Gastroesophageal sphincter (tissue), 4 donors: ENCODE data around the gene P3H3. TPM values are rescaled to one million over a fixed set of nuclear protein-coding genes. Genes with fewer than 3 reads are reported as not detected.

Experiments
- ATAC-seq: fragments of 150-250 bp; one replicate; pipeline ENCODE4 v1.9.1; 2016; ENCODE audit warnings: mild to moderate bottlenecking, moderate library complexity
- H3K27ac ChIP-seq, 4 donors: fragments of 200-600 bp; sonication (generic) in 3 of 4; 1 replicate in 3 of 4; 2 replicates in 1 of 4; pipeline ENCODE4 v1.5.1; 2016 to 2019
- H3K27me3 ChIP-seq: fragments of 200-600 bp; sonication (generic); one replicate; pipeline ENCODE4 v1.5.1; 2019
- H3K36me3 ChIP-seq, 2 donors: fragments of 200-600 bp; sonication (generic); one replicate each; pipeline ENCODE4 v1.5.1; 2019; ENCODE audit warnings: control low read depth in 1 of 2
- H3K4me1 ChIP-seq, 3 donors: fragments of 200-600 bp; sonication (generic); 1 replicate in 2 of 3; 2 replicates in 1 of 3; pipeline ENCODE4 v1.5.1; 2016 to 2019; ENCODE audit warnings: control low read depth in 2 of 3
- H3K4me3 ChIP-seq, 2 donors: fragments of 200-600 bp; sonication (generic); one replicate each; pipeline ENCODE4 v1.5.1; 2019; ENCODE audit warnings: mild to moderate bottlenecking in 1 of 2, moderate library complexity in 1 of 2
- H3K9me3 ChIP-seq, 3 donors: fragments of 200-600 bp; sonication (generic); one replicate each; pipeline ENCODE4 v1.5.1; 2017 to 2019; ENCODE audit warnings: control low read depth in 2 of 3
- EP300 ChIP-seq: sonication (generic); formaldehyde crosslinking; IDR thresholded peaks from one replicate; pipeline ENCODE4 v1.6.1; 2017; ENCODE audit warnings: antibody characterized with exemption, mild to moderate bottlenecking
- POLR2A ChIP-seq, 2 donors: fragments of 450-650 bp; IDR thresholded peaks; one replicate each; pipeline ENCODE4 v1.6.1; 2017; ENCODE audit warnings: antibody characterized with exemption in 2 of 2, mild to moderate bottlenecking in 2 of 2, moderate library complexity in 1 of 2
- POLR2AphosphoS5 ChIP-seq: sonication (generic); formaldehyde crosslinking; IDR thresholded peaks from one replicate; pipeline ENCODE4 v1.6.1; 2017; ENCODE audit warnings: antibody characterized with exemption
- WGBS, 2 donors: methylation state at CpG; one replicate each; pipeline ENCODE4 v1.1.5; 2018; ENCODE audit warnings: low coverage in 1 of 2; 5-methylcytosine and 5-hydroxymethylcytosine counted together
- total RNA-seq, 4 donors: library from RNA; depleted of rRNA; stranded (reverse); fragments of >200 nt; gene quantifications; one replicate each; pipeline ENCODE4 v1.1.0, GENCODE V29; 2016
- TF ChIP-seq, protein P1 (sequence below), 4 experiments: fragments of 200-600 bp in 2 of 4; fragments of 450-650 bp in 2 of 4; sonication (generic) in 1 of 4; IDR thresholded peaks; one replicate each; pipeline ENCODE4 v1.5.1; 2017 to 2019; ENCODE audit warnings: antibody characterized with exemption in 4 of 4, mild to moderate bottlenecking in 2 of 4, moderate library complexity in 2 of 4

P3H3 gene
- total RNA-seq, 4 donors from 2014 or later = 17.3 to 28.3 (median 23.0) TPM

DNA sequence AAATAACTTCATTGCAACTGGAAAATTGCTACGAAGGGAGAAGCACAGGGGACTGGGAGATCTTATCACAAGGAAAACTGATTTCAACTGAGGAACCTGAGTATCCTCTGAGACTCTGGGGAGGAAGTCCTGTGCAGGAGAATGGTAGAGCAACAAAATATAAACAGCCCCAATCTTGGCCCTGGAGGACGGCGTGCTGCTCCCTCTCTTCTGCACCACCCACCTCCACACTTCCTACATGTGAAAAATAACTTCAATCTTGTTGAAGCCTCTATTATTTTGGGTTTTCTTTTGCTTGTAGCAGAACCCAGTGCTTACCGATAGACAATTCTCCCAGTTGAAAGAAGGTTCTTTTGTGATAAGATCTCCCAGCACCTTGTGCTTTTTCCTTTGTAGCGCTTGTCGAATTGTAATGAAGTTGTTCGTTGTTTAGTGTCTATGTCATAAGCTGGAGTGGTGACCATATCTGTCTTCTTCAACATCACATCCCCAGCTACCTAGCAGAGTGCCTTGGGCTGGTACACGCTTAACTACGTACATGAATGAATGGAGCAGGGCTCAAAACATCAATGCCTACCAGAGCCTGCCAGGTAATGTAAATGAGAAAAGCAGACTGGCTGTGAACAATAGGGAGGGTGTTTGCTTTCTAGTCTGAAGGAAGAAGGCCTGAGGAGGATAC lies 41.7 kb upstream of the P3H3 start:
- Histone ChIP-seq H3K9me3 (no peaks in the 10 kb centered on the region), H3K27ac (no peak overlapping the region), H3K4me1 (no peaks in the 10 kb centered on the region), H3K36me3 (no peaks in the 10 kb centered on the region), H3K4me3 (no peak overlapping the region), H3K27me3 (no peaks in the 10 kb centered on the region)
- ATAC-seq = no peak
- WGBS, 2 donors = 60 to 72% methylated on average over 7 to 8 of the region's 9 CpGs
- TF ChIP-seq POLR2AphosphoS5 (no peak), EP300 (no peak), POLR2A (IDR thresholded peaks at IDR 0.05) (no peak)
- TF ChIP-seq, protein P1, sequence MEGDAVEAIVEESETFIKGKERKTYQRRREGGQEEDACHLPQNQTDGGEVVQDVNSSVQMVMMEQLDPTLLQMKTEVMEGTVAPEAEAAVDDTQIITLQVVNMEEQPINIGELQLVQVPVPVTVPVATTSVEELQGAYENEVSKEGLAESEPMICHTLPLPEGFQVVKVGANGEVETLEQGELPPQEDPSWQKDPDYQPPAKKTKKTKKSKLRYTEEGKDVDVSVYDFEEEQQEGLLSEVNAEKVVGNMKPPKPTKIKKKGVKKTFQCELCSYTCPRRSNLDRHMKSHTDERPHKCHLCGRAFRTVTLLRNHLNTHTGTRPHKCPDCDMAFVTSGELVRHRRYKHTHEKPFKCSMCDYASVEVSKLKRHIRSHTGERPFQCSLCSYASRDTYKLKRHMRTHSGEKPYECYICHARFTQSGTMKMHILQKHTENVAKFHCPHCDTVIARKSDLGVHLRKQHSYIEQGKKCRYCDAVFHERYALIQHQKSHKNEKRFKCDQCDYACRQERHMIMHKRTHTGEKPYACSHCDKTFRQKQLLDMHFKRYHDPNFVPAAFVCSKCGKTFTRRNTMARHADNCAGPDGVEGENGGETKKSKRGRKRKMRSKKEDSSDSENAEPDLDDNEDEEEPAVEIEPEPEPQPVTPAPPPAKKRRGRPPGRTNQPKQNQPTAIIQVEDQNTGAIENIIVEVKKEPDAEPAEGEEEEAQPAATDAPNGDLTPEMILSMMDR (IDR thresholded peaks at IDR 0.05) = no peak

DNA sequence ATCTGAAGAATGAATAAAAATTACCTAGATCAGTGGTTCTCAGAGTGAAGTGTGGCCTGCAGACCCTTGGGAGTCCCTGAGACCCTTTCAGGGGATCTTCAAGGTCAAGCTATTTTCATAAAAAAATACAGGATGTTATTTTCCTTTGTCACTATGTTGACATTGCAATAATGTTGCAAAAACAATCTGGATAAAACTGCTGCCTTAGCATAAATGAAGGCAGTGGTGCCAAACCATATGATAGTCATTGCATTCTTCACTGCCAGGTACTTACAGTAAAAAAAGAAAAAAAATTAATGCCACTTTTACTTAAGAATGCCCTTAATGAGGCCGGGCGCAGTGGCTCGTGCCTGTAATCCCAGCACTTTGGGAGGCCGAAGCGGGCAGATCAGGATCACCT lies 40.9 kb upstream of the P3H3 start:
- WGBS, 2 donors = 94 to 100% methylated on average over 2 to 5 of the region's 5 CpGs
- Histone ChIP-seq H3K4me3 (no peak overlapping the region), H3K27me3 (no peaks in the 10 kb centered on the region), H3K9me3 (no peaks in the 10 kb centered on the region), H3K27ac (no peak overlapping the region), H3K4me1 (peaks cover 0 to 5% (median 0%) of the 10 kb centered on the region in 3 donors), H3K36me3 (no peaks in the 10 kb centered on the region)
- TF ChIP-seq POLR2A (IDR thresholded peaks at IDR 0.05) (no peak), EP300 (no peak), POLR2AphosphoS5 (no peak)
- TF ChIP-seq, protein P1 (IDR thresholded peaks at IDR 0.05) = no peak
- ATAC-seq = no peak

DNA sequence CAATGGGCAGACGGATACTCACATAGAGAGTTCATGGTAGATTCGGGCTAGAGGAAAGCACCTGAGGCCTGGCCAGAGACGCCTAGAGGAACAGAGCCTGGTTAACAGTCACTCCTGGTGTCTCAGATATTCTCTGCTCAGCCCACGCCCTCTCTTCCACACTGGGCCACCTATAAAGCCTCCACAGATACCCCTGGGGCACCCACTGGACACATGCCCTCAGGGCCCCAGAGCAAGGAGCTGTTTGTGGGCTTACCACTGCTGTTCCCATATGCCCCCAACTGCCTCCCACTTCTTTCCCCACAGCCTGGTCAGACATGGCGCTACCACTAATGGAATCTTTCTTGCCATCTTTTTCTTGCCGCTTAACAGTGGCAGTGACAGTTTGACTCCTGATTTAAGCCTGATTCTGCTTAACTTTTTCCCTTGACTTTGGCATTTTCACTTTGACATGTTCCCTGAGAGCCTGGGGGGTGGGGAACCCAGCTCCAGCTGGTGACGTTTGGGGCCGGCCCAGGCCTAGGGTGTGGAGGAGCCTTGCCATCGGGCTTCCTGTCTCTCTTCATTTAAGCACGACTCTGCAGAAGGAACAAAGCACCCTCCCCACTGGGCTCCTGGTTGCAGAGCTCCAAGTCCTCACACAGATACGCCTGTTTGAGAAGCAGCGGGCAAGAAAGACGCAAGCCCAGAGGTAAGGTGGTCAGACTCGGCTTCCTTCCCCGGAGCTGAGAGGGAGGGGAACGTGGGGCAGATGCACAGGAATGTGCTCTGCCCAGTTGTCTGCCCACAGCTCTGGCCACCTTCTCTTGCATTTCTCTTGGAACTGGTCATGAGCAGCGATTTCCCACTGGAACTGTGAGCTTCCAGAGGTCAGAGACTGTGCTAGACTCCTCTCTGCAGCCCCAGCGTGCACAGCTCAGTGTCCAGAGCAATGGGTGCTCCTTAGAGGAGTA lies 39.0 kb upstream of the P3H3 start, which contains the start of gene CD4:
TSS of gene CD4 (plus strand) at position 557 of the 953 bp plus-strand sequence. CDS start 10,611 bp downstream, outside the sequence.
- TF ChIP-seq POLR2A (IDR thresholded peaks at IDR 0.05) (peak; percentile 11 to 39), POLR2AphosphoS5 (no peak), EP300 (no peak)
- TF ChIP-seq, protein P1 (IDR thresholded peaks at IDR 0.05) = no peak
- peak; percentile 67 for ATAC-seq
- Histone ChIP-seq H3K4me1 (peaks cover 0 to 12% (median 3%) of the 10 kb centered on the region in 3 donors), H3K4me3 (peak within 1 kb of the TSS in 1 of 2 donors; percentile 35), H3K27me3 (no peaks in the 10 kb centered on the region), H3K36me3 (no peaks in the 10 kb centered on the region), H3K27ac (peak within 1 kb of the TSS in 3 of 4 donors; percentile 3 to 44 (median 35)), H3K9me3 (no peaks in the 10 kb centered on the region)
- WGBS, 2 donors = 74 to 87% methylated on average over 4 to 6 of the region's 18 CpGs

DNA sequence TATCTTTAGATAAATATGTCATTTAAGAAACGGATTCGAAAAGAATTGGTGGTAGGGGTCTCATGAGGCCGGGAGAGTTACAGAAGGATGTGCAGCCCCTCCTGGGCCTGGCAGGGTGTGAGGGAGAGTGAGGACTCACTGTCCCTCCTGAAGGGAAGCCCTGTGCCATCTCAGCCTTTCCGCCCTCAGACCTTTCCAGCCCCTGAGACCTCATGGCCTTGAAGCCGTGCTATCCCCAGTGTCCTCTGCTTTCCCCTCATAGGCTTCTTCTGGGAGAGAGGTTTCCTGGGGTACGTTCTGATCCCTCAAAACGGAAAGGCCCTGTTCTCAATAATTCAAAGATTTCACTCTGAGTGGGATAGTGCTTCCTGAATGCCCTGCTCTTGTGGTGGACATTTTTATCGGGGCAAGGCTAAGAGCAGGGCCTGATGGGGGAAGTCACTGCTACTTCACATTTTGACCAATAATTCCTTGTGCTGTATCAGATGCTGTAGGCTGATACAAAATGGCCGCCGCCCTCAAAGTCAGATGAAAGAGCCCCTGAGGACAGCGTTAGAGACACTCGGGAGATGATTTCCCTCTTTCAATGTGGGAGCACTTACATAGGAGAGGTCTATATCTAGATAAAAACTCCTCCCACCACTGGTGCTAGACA lies 37.6 kb upstream of the P3H3 start:
- Histone ChIP-seq H3K4me1 (peaks cover 0 to 12% (median 3%) of the 10 kb centered on the region in 3 donors), H3K27me3 (no peaks in the 10 kb centered on the region), H3K9me3 (no peaks in the 10 kb centered on the region), H3K4me3 (peak overlapping the region in 1 of 2 donors; percentile 9), H3K27ac (no peak overlapping the region), H3K36me3 (no peaks in the 10 kb centered on the region)
- ATAC-seq = no peak
- TF ChIP-seq EP300 (no peak), POLR2AphosphoS5 (no peak), POLR2A (IDR thresholded peaks at IDR 0.05) (no peak)
- TF ChIP-seq, protein P1 (IDR thresholded peaks at IDR 0.05) = no peak
- WGBS, 2 donors = 82 to 90% methylated on average over 2 to 11 of the region's 12 CpGs
